Right renal cortex interstitium (tissue), 3 donors: Measurements from ENCODE around the gene SFMBT1. TPM values are rescaled to one million over a fixed set of nuclear protein-coding genes. Genes with fewer than 3 reads are reported as not detected.

Source experiments
- DNase-seq, 3 donors: peaks; one replicate each; pipeline ENCODE4 v3.0.0-alpha.2; 2013; ENCODE audit warnings: low read depth in 3 of 3, low spot score in 2 of 3
- polyA plus RNA-seq, 3 donors: library from polyadenylated mRNA; unstranded; fragments of 120-200 nt; gene quantifications; one replicate each; pipeline ENCODE4 v1.2.1, GENCODE V29; 2013; ENCODE audit not compliant: insufficient read length in 3 of 3

SFMBT1 gene
- polyA plus RNA-seq: 10 to 100 TPM in 2 of 3 donors, 1 to 10 TPM in 1; 8.7 to 11.6 (median 11.0) TPM

- peak; percentile 20 to 52 (median 52) for DNase-seq
Observed at GRCh38 chr3:53045518-53046170, at the start of gene SFMBT1. TSS of gene SFMBT1 (minus strand) at chr3:53046073. CDS start at chr3:52969128, 76,945 bp downstream.

GRCh38 chr3:53092942-53093341, 47.1 kb upstream of the SFMBT1 start:
- no peak for DNase-seq

- no peak for DNase-seq
Observed at GRCh38 chr3:53092216-53092615, 46.3 kb upstream of the SFMBT1 start.

GRCh38 chr3:53091011-53091410, 45.1 kb upstream of the SFMBT1 start:
- no peak for DNase-seq

- DNase-seq: no peak
Observed at GRCh38 chr3:53089511-53089910, 43.6 kb upstream of the SFMBT1 start.

- no peak for DNase-seq
Observed at GRCh38 chr3:53085476-53085875, 39.6 kb upstream of the SFMBT1 start.

GRCh38 chr3:53084310-53085001, 38.6 kb upstream of the SFMBT1 start:
- DNase-seq: no peak

GRCh38 chr3:53083949-53084309, 38.1 kb upstream of the SFMBT1 start:
- no peak for DNase-seq

GRCh38 chr3:53083521-53083920, 37.6 kb upstream of the SFMBT1 start:
- no peak for DNase-seq

- DNase-seq: no peak
Observed at GRCh38 chr3:53082736-53083135, 36.9 kb upstream of the SFMBT1 start.

GRCh38 chr3:53081318-53081717, 35.4 kb upstream of the SFMBT1 start:
- no peak for DNase-seq

GRCh38 chr3:53080612-53081205, 34.8 kb upstream of the SFMBT1 start:
- no peak for DNase-seq

- no peak for DNase-seq
Observed at GRCh38 chr3:53079791-53080555, 34.1 kb upstream of the SFMBT1 start.

GRCh38 chr3:53079147-53079546, 33.3 kb upstream of the SFMBT1 start:
- no peak for DNase-seq

GRCh38 chr3:53078656-53079055, 32.8 kb upstream of the SFMBT1 start:
- DNase-seq: no peak

GRCh38 chr3:53077476-53078220, 31.8 kb upstream of the SFMBT1 start:
- no peak for DNase-seq

- DNase-seq: no peak
Observed at GRCh38 chr3:53075743-53076140, 29.9 kb upstream of the SFMBT1 start.

- DNase-seq: no peak
Observed at GRCh38 chr3:53074761-53075742, 29.2 kb upstream of the SFMBT1 start.

GRCh38 chr3:53074366-53074696, 28.5 kb upstream of the SFMBT1 start:
- DNase-seq: no peak
